Measurements from ENCODE around the gene LAMP1.
"Not testable (repeated sequence)": the region's sequence is repeated elsewhere in the genome, so short reads cannot be mapped to it uniquely, and the experiment has no call there.

LAMP1 gene

GRCh38 chr13:113298043-113298945 is 1.3 kb downstream of the LAMP1 start:
- no peak for DNase-seq (ENCODE audit: low spot score)
- TF ChIP-seq CTCF (IDR thresholded peaks at IDR 0.05; ENCODE audit: extremely low read depth, missing control alignments) = no peak

GRCh38 chr13:113299951-113300350 is 2.9 kb downstream of the LAMP1 start:
- no peak for TF ChIP-seq CTCF (IDR thresholded peaks at IDR 0.05; ENCODE audit: extremely low read depth, missing control alignments)
- DNase-seq (ENCODE audit: low spot score) = peak; percentile 60

- DNase-seq (ENCODE audit: low spot score) = no peak
- no peak for TF ChIP-seq CTCF (IDR thresholded peaks at IDR 0.05; ENCODE audit: extremely low read depth, missing control alignments)
These were observed 5.9 kb downstream of the LAMP1 start for GRCh38 chr13:113302986-113303385.

GRCh38 chr13:113304121-113304520 is 7.1 kb downstream of the LAMP1 start:
- no peak for DNase-seq (ENCODE audit: low spot score)
- TF ChIP-seq CTCF (IDR thresholded peaks at IDR 0.05; ENCODE audit: extremely low read depth, missing control alignments) = no peak

- no peak for TF ChIP-seq CTCF (IDR thresholded peaks at IDR 0.05; ENCODE audit: extremely low read depth, missing control alignments)
- no peak for DNase-seq (ENCODE audit: low spot score)
These were observed 8.2 kb downstream of the LAMP1 start for GRCh38 chr13:113305208-113305607.

- no peak for TF ChIP-seq CTCF (IDR thresholded peaks at IDR 0.05; ENCODE audit: extremely low read depth, missing control alignments)
- DNase-seq (ENCODE audit: low spot score) = no peak
These were observed 10.5 kb downstream of the LAMP1 start for GRCh38 chr13:113307491-113307890.

GRCh38 chr13:113309473-113309872 is 12.4 kb downstream of the LAMP1 start:
- no peak for TF ChIP-seq CTCF (IDR thresholded peaks at IDR 0.05; ENCODE audit: extremely low read depth, missing control alignments)
- no peak for DNase-seq (ENCODE audit: low spot score)

GRCh38 chr13:113314112-113314511 is 17.1 kb downstream of the LAMP1 start:
- DNase-seq (ENCODE audit: low spot score) = not testable (repeated sequence)

- not testable (repeated sequence) for DNase-seq (ENCODE audit: low spot score)
These were observed 17.9 kb downstream of the LAMP1 start for GRCh38 chr13:113314895-113315470.
